Brain microvascular endothelial cell (primary cell): ENCODE results near the gene GPR162.
"Not testable (repeated sequence)": the region's sequence is repeated elsewhere in the genome, so short reads cannot be mapped to it uniquely, and the experiment has no call there.

ENCODE experiments used
- DNase-seq: peaks from one replicate; pipeline ENCODE4 v3.0.0-alpha.2; 2020
- H3K27ac ChIP-seq: fragments of 250-450 bp; sonication (Bioruptor Pico); 2 replicates; pipeline ENCODE4 v1.5.1; 2020; ENCODE audit warnings: mild to moderate bottlenecking, moderate library complexity
- H3K27me3 ChIP-seq: fragments of 250-450 bp; sonication (Bioruptor Pico); replicated peaks from 2 replicates; pipeline ENCODE4 v1.5.1; 2020; ENCODE audit warnings: mild to moderate bottlenecking
- H3K36me3 ChIP-seq: fragments of 250-450 bp; sonication (Bioruptor Pico); replicated peaks from 2 replicates; pipeline ENCODE4 v1.5.1; 2020; ENCODE audit warnings: mild to moderate bottlenecking
- H3K4me3 ChIP-seq: 2 replicates; pipeline ENCODE4 v1.5.1; 2011; ENCODE audit warnings: low read depth, mild to moderate bottlenecking, control low read depth, low read length, moderate library complexity
- in situ Hi-C: cut with HindIII; loops from 2 replicates; pipeline ENCODE4 v1.10.0; 2017; ENCODE audit warnings: low sequenced_read_pairs, low pct_ligation_motif_present
- TF ChIP-seq, protein P1 (sequence below): IDR thresholded peaks from 2 replicates; pipeline ENCODE4 v1.5.1; 2011; ENCODE audit warnings: low read depth, mild to moderate bottlenecking, moderate library complexity, low read length, control low read depth, inconsistent platforms; ENCODE audit errors: missing control alignments

Gene GPR162

DNA sequence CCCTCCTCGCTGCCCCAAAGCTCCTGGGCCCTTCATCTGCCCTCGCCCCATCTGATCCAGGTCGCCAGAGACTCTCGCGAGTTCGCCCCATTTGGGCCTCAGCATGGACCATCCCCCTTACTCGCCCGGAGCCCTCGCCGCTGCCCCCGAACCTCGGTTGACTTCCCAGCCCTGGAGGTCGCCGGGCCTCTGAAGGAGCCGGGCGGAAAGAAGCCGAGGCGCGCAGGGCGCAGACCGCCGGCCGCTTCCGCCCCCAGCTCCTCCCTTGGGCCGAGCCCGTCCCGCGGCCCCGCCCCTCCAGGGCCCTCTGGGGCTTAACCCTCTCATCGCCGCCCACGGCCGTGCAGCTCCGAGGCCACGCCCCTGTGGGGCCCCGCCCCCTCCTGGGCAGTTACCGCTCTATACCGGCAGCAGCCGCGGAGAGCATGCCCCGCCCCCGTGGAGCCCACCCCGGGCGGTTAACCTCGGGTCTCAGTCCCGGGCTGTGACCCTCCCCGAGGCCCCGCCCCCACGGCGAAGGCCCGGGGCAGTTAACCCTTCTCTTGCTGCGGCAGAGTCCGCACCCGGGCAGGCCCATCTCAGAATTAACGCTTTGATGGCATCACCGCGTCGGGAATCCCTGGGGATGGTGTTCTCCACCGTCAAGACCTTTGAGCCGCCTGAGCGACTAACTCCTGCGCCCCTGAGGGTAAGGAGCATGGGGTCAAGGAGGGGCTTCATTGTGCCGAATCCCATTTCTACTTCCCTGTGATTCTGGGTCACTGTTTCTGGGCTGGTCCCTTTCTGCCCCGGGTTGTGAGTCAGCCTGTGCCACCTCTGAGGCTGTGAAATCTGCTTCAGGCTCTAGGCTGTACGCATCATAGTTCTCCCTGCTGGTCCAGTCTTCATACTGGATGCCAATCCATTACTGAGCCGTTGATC, 51.7 kb downstream of the GPR162 start, which contains the start of gene SPSB2:
Gene SPSB2 (minus strand): TSS at position 210 of the 921 bp plus-strand sequence. CDS start 402 bp downstream, outside the sequence.
- peaks cover 21% of the 10 kb centered on the region for H3K36me3 ChIP-seq
- peak within 1 kb of the TSS; percentile 15 for H3K27ac ChIP-seq
- in situ Hi-C loops = no loop called here
- TF ChIP-seq, protein P1, sequence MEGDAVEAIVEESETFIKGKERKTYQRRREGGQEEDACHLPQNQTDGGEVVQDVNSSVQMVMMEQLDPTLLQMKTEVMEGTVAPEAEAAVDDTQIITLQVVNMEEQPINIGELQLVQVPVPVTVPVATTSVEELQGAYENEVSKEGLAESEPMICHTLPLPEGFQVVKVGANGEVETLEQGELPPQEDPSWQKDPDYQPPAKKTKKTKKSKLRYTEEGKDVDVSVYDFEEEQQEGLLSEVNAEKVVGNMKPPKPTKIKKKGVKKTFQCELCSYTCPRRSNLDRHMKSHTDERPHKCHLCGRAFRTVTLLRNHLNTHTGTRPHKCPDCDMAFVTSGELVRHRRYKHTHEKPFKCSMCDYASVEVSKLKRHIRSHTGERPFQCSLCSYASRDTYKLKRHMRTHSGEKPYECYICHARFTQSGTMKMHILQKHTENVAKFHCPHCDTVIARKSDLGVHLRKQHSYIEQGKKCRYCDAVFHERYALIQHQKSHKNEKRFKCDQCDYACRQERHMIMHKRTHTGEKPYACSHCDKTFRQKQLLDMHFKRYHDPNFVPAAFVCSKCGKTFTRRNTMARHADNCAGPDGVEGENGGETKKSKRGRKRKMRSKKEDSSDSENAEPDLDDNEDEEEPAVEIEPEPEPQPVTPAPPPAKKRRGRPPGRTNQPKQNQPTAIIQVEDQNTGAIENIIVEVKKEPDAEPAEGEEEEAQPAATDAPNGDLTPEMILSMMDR = no peak
- peak within 1 kb of the TSS; percentile 84 for H3K4me3 ChIP-seq
- peak; percentile 93 for DNase-seq
- no peaks in the 10 kb centered on the region for H3K27me3 ChIP-seq

DNA sequence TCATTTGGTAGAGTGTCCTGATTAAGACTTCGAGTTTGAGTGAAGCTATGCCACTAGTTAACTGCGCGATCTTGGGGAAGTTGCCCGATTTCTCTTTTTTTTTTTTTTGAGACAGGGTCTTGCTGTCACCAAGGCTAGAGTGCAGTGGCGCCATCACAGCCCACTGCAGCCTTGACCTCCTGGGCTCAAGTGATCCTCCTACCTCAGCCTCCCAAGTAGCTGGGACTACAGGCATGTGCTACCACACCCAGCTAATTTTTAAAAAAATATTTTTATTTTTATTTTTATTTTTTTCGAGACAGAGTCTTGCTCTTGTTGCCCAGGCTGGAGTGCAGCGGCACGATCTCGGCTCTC, 52.4 kb downstream of the GPR162 start:
- Histone ChIP-seq H3K4me3 (peak overlapping the region; percentile 84), H3K36me3 (peaks cover 21% of the 10 kb centered on the region)
- H3K27me3 ChIP-seq, DNase-seq, in situ Hi-C loops, H3K27ac ChIP-seq: not testable (repeated sequence)
